Subcutaneous adipose tissue (tissue), 4 donors: ENCODE data around the gene ADGRD1. TPM values are rescaled to one million over a fixed set of nuclear protein-coding genes. Genes with fewer than 3 reads are reported as not detected.

Experiments used
- CTCF ChIP-seq: fragments of 450-650 bp; IDR thresholded peaks from one replicate; pipeline ENCODE4 v1.5.1; 2016; ENCODE audit warnings: low read depth, mild to moderate bottlenecking, control low read depth, antibody characterized with exemption, moderate library complexity
- total RNA-seq, 4 donors: library from RNA; depleted of rRNA; stranded (reverse); fragments of >200 nt; gene quantifications; one replicate each; pipeline ENCODE4 v1.1.0, GENCODE V29; 2016

Gene ADGRD1
- total RNA-seq, 4 donors from 2014 or later: 16.3 to 34.1 (median 24.1) TPM

DNA sequence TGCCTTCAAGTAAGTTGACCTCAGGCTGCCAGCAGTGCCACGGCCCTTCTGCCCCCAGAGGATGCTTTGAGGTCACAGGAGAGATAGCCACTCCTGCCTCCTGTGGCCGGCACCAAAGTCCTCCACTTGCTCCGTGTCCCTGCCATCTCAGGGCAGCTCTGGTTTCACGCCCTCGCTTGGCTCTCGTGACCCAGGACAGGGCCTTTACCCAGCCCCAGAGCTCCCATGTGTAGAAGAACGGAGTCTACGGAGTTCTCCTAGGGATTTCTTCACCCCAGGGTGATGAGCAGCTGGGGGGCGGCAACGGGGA, 178.1 kb downstream of the ADGRD1 start:
- TF ChIP-seq CTCF: no peak

DNA sequence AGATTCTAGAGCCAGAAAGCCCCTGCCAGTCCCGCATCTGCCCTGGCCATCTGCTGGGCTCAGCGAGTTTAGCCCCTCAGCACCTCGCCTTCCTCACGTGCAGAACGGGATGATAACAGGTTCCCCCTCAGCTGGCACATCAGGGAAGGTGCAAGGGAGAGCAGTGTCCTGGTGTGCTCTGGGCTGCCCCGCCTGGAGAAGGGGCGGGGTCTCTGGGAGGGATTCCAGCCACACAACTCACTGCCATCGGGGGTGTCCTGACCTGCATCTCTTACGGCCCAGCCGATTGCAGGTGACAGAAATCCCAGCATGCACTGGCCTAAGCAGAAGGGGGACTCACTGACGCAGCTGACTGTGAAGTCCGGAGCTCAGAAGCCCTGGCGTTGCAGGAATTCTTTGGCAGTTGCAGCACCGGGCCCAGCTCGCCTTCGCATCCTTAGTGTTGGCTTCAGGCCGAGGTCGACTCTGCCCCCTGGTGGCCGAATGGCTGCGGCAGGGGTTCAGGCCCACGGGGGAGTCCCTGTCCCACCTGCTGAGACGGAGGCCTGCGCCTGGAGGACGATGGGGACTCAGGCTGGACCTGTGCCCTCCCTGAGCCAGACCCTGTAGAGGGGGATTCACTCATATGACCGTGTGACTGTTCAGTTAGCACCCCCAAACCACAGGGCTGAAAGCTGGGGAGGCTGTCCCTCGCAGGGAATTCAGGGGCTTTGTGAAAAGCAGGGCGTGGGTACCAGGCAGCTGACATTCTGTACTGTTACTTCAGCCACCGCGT, 178.6 kb downstream of the ADGRD1 start:
- TF ChIP-seq CTCF: no peak

DNA sequence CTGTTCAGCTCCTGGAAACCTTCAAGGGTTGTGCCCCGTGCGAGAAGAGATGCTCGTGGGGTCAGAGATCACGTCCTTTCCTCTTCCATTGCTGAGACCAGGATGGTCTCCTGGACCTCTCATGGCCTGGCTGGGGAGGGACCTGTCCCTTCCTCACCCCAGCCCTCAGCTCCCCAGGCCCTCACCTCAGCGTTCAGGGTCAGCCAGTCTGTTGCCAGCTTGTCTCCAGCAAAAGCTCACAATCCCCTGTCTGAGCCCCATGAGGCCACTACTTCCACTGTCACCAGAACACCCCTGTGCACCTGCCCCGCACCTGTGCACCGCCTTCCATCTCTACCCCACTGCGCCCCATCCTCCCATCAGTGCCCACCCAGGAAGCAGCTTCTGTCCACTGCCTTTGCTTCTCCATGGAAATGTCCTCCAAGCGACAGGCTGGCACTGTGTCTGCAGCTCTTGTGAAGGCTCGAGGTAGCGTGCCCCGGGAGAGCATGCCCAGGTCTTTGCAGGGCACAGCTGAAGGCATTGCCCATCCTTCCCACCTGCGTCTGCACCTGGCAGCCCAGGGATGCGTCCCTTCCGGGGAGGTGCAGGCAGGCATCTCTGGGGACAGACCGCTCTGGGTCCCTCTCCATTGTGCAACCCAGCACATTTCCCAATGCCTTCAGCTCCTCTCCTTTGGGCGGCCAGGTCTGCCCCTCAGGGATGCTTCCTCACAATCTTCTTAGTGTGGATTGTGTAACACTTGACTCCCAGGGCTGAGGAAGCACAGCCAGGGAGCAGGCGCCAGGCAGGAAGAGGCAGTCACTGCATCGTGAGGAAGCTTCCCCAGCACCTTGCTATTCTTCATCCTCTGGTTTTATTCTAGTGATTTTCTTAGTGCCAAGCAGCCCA, 179.6 kb downstream of the ADGRD1 start:
- no peak for TF ChIP-seq CTCF

- no peak for TF ChIP-seq CTCF
These were observed 180.3 kb downstream of the ADGRD1 start for GRCh38 chr12:131133994-131134393.

GRCh38 chr12:131134523-131135310, 181.0 kb downstream of the ADGRD1 start:
- TF ChIP-seq CTCF: no peak

DNA sequence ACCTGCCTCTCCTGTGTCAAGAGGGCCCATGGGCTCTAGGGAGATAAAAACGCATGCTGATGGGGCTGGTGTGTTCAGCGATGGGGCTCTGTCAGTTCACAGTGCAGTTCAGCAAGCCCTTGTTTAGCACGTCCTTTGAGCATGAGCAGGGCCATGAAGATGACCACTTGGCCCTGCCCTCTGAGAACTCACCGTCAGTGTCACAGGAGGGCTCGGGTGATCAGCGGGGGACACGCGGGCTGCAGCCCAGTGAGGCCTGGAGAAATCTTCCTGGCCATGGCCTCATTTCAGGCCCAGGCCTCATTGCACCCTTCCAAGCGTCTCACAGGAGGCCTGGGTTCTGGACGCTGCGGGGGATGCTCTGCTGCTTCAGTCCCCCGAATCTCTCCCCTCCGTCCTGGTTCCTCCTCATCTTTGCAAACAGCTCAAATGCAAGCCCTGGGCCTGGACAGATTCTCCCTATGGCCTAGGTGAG, 181.6 kb downstream of the ADGRD1 start:
- TF ChIP-seq CTCF: no peak
